MCF 10A (cell line): Measurements from ENCODE around the gene BCR. TPM values are rescaled to one million over a fixed set of nuclear protein-coding genes. Genes with fewer than 3 reads are reported as not detected.
"Not testable (repeated sequence)": the region's sequence is repeated elsewhere in the genome, so short reads cannot be mapped to it uniquely, and the experiment has no call there.

ENCODE experiments used
- BruUV-seq: library from RNA; stranded (reverse); fragments of 400-500 nt; replicated peaks from 2 replicates; lab custom pipeline; 2021; lab: Mats Ljungman, UMichigan
- CTCF ChIA-PET: fragments of 300-600 bp; sonication (Branson Sonifier 250); formaldehyde crosslinking; extraction: SDS; loops from one replicate; lab custom pipeline; 2021; ENCODE audit warnings: antibody characterized with exemption, inconsistent platforms; lab: Yijun Ruan, JAX
- POLR2A ChIA-PET: fragments of 300-600, 350-650 bp; sonication (Branson Sonifier 250); formaldehyde crosslinking; extraction: SDS; loops from one replicate; lab custom pipeline; 2020; ENCODE audit warnings: antibody characterized with exemption, inconsistent platforms; lab: Yijun Ruan, JAX
- DNase-seq: peaks from one replicate; pipeline ENCODE4 v3.0.0-alpha.2; 2018; ENCODE audit not compliant: unreplicated experiment
- H3K27ac Mint-ChIP-seq: one replicate; pipeline ENCODE4 v1.8.0; 2022; ENCODE audit warnings: mild to moderate bottlenecking, low read depth, mixed read lengths; ENCODE audit not compliant: unreplicated experiment
- H3K27me3 Mint-ChIP-seq: one replicate; pipeline ENCODE4 v1.8.0; 2022; ENCODE audit warnings: mixed read lengths; ENCODE audit not compliant: insufficient read depth, unreplicated experiment
- H3K36me3 Mint-ChIP-seq: one replicate; pipeline ENCODE4 v1.8.0; 2022; ENCODE audit warnings: mild to moderate bottlenecking, moderate library complexity, mixed read lengths; ENCODE audit not compliant: insufficient read depth, unreplicated experiment
- H3K4me1 Mint-ChIP-seq: one replicate; pipeline ENCODE4 v1.8.0; 2022; ENCODE audit warnings: mixed read lengths; ENCODE audit not compliant: insufficient read depth, unreplicated experiment
- H3K4me3 Mint-ChIP-seq: one replicate; pipeline ENCODE4 v1.8.0; 2022; ENCODE audit warnings: mild to moderate bottlenecking, moderate library complexity, mixed read lengths; ENCODE audit not compliant: unreplicated experiment
- H3K9me3 Mint-ChIP-seq: one replicate; pipeline ENCODE4 v1.8.0; 2022; ENCODE audit warnings: mixed read lengths; ENCODE audit not compliant: unreplicated experiment
- intact Hi-C: fragments of 100-400 bp; cut with micrococcal nuclease; formaldehyde crosslinking; loops from 2 replicates; pipeline ENCODE4 v1.14.1; 2022
- total RNA-seq: library from RNA; stranded (reverse); gene quantifications from 2 replicates; pipeline ENCODE4 v1.2.3, GENCODE V29; 2022
- TF ChIP-seq, protein P1 (sequence below): fragments of 200-600 bp; IDR thresholded peaks from one replicate; pipeline ENCODE4 v1.8.0; 2022; ENCODE audit warnings: antibody characterized with exemption, mild to moderate bottlenecking; ENCODE audit not compliant: unreplicated experiment

BCR gene
- total RNA-seq, 1 experiment from 2014 or later: 77.9 TPM

DNA sequence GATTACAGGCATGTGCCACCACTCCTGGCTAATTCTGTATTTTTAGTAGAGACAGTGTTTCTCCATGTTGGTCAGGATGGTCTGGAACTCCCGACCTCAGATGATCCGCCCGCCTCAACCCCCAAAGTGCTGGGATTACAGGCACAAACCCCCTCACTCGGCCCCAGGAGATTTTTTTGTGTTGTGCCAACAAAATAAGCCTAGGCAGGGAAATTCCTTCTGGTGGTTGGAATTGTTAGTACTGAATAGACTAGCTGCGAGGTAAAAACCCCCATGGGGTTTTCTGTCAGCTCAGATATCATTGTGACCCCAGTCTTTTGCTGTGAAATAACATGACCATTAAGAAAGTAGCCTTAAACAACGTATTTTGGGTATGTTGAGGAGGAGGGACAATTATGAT lies 144.9 kb downstream of the BCR start:
- DNase-seq: no peak
- BruUV-seq: no TSS peak
- CTCF ChIA-PET: interaction anchor here (1.3 kb wide), 1 partner anchor 66 kb away, joined by 3 read pairs; no protein-coding TSS in a partner anchor
- H3K9me3 Mint-ChIP-seq: no peaks in the 10 kb centered on the region
- no peak overlapping the region for H3K4me3 Mint-ChIP-seq
- peaks cover 11% of the 10 kb centered on the region for H3K27me3 Mint-ChIP-seq
- H3K4me1 Mint-ChIP-seq: no peaks in the 10 kb centered on the region
- intact Hi-C loops: no loop called here
- TF ChIP-seq, protein P1, sequence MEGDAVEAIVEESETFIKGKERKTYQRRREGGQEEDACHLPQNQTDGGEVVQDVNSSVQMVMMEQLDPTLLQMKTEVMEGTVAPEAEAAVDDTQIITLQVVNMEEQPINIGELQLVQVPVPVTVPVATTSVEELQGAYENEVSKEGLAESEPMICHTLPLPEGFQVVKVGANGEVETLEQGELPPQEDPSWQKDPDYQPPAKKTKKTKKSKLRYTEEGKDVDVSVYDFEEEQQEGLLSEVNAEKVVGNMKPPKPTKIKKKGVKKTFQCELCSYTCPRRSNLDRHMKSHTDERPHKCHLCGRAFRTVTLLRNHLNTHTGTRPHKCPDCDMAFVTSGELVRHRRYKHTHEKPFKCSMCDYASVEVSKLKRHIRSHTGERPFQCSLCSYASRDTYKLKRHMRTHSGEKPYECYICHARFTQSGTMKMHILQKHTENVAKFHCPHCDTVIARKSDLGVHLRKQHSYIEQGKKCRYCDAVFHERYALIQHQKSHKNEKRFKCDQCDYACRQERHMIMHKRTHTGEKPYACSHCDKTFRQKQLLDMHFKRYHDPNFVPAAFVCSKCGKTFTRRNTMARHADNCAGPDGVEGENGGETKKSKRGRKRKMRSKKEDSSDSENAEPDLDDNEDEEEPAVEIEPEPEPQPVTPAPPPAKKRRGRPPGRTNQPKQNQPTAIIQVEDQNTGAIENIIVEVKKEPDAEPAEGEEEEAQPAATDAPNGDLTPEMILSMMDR: no peak
- no peaks in the 10 kb centered on the region for H3K36me3 Mint-ChIP-seq
- POLR2A ChIA-PET: no interaction called here
- no peak overlapping the region for H3K27ac Mint-ChIP-seq

- DNase-seq, POLR2A ChIA-PET, intact Hi-C loops: not testable (repeated sequence)
Measured at GRCh38 chr22:23333822-23334221, 153.5 kb downstream of the BCR start.

GRCh38 chr22:23337672-23338071 lies 157.4 kb downstream of the BCR start:
- CTCF ChIA-PET, DNase-seq, H3K27ac Mint-ChIP-seq, H3K4me3 Mint-ChIP-seq, H3K9me3 Mint-ChIP-seq, intact Hi-C loops, POLR2A ChIA-PET, BruUV-seq, H3K4me1 Mint-ChIP-seq, H3K36me3 Mint-ChIP-seq: not testable (repeated sequence)
- H3K27me3 Mint-ChIP-seq: peaks cover 32% of the 10 kb centered on the region

More at GRCh38 chr22:23333822-23334221, 153.5 kb downstream of the BCR start:
- BruUV-seq, H3K36me3 Mint-ChIP-seq, H3K4me3 Mint-ChIP-seq, CTCF ChIA-PET, H3K4me1 Mint-ChIP-seq, H3K27ac Mint-ChIP-seq, H3K9me3 Mint-ChIP-seq: not testable (repeated sequence)
- H3K27me3 Mint-ChIP-seq: peaks cover 26% of the 10 kb centered on the region

GRCh38 chr22:23341942-23342695 lies 161.8 kb downstream of the BCR start:
- H3K9me3 Mint-ChIP-seq, intact Hi-C loops, H3K36me3 Mint-ChIP-seq, BruUV-seq, H3K27ac Mint-ChIP-seq, DNase-seq, H3K4me3 Mint-ChIP-seq, CTCF ChIA-PET, POLR2A ChIA-PET, H3K4me1 Mint-ChIP-seq: not testable (repeated sequence)
- H3K27me3 Mint-ChIP-seq: peaks cover 18% of the 10 kb centered on the region

GRCh38 chr22:23351321-23351720 lies 171.0 kb downstream of the BCR start:
- Mint-ChIP-seq H3K4me1 (no peaks in the 10 kb centered on the region), H3K9me3 (no peaks in the 10 kb centered on the region), H3K4me3 (no peak overlapping the region), H3K36me3 (no peaks in the 10 kb centered on the region), H3K27ac (no peak overlapping the region), H3K27me3 (peaks cover 85% of the 10 kb centered on the region)
- DNase-seq: no peak
- BruUV-seq: no TSS peak
- ChIA-PET POLR2A (no interaction called here), CTCF (no interaction called here)
- TF ChIP-seq, protein P1: no peak
- intact Hi-C loops: no loop called here
